DND-41 (cell line): ENCODE data around the gene NDUFA6.
"Not testable (repeated sequence)": the region's sequence is repeated elsewhere in the genome, so short reads cannot be mapped to it uniquely, and the experiment has no call there.

Source experiments
- ATAC-seq: fragments of 200-7000 bp; cut with Tn5 transposase; 3 replicates; pipeline ENCODE4 v1.9.1; 2021; ENCODE audit warnings: low read depth; ENCODE audit not compliant: insufficient read depth
- DNase-seq: peaks from one replicate; pipeline ENCODE4 v3.0.0-alpha.2; 2020
- H2AFZ ChIP-seq: 2 replicates; pipeline ENCODE4 v1.6.0; 2012; ENCODE audit warnings: low read depth, low read length
- H3K27ac ChIP-seq: 2 replicates; pipeline ENCODE4 v1.5.1; 2012; ENCODE audit warnings: low read length, inconsistent platforms
- H3K27me3 ChIP-seq: fragments of 200-600 bp; sonication (generic); 2 replicates; pipeline ENCODE4 v1.6.0; 2012; ENCODE audit warnings: low read length, mild to moderate bottlenecking, inconsistent platforms; ENCODE audit not compliant: insufficient read depth, poor library complexity
- H3K36me3 ChIP-seq: 2 replicates; pipeline ENCODE4 v1.5.1; 2012; ENCODE audit warnings: low read length, inconsistent platforms; ENCODE audit not compliant: insufficient read depth
- H3K4me1 ChIP-seq: 2 replicates; pipeline ENCODE4 v1.5.1; 2012; ENCODE audit warnings: mild to moderate bottlenecking, low read length; ENCODE audit not compliant: insufficient read depth
- H3K4me2 ChIP-seq: 2 replicates; pipeline ENCODE4 v1.6.0; 2012; ENCODE audit warnings: mild to moderate bottlenecking, moderate library complexity, low read length, inconsistent platforms; ENCODE audit not compliant: insufficient read depth
- H3K4me3 ChIP-seq, 2 experiments: fragments of 200-600 bp in 1 of 2; shearing (Covaris generic) in 1 of 2; 2 replicates each; pipeline ENCODE4 v1.5.1; 2012 to 2016; ENCODE audit warnings: inconsistent platforms in 2 of 2, low read length in 2 of 2, mild to moderate bottlenecking in 2 of 2, low read depth in 1 of 2, moderate library complexity in 1 of 2
- H3K79me2 ChIP-seq: 2 replicates; pipeline ENCODE4 v1.6.0; 2012; ENCODE audit warnings: low read length, inconsistent platforms; ENCODE audit not compliant: insufficient read depth
- H3K9ac ChIP-seq: 2 replicates; pipeline ENCODE4 v1.6.0; 2012; ENCODE audit warnings: low read depth, mild to moderate bottlenecking, inconsistent platforms, low read length, moderate library complexity
- H3K9me3 ChIP-seq: 2 replicates; pipeline ENCODE4 v1.5.1; 2012; ENCODE audit warnings: low read length, moderate library complexity, mild to moderate bottlenecking, inconsistent platforms; ENCODE audit not compliant: insufficient read depth, severe bottlenecking
- H4K20me1 ChIP-seq: 2 replicates; pipeline ENCODE4 v1.6.0; 2012; ENCODE audit warnings: low read length; ENCODE audit not compliant: insufficient read depth
- CTCF ChIP-seq: IDR thresholded peaks from 2 replicates; pipeline ENCODE4 v1.5.1; 2012; ENCODE audit warnings: borderline replicate concordance, low read length, moderate library complexity, mild to moderate bottlenecking; ENCODE audit not compliant: poor library complexity, severe bottlenecking; ENCODE audit errors: extremely low read depth
- EZH2 ChIP-seq: IDR thresholded peaks from 3 replicates; pipeline ENCODE4 v1.6.1; 2012; ENCODE audit warnings: borderline replicate concordance, low read depth, mild to moderate bottlenecking, moderate library complexity, low read length, inconsistent platforms; ENCODE audit not compliant: severe bottlenecking

The NDUFA6 gene

GRCh38 chr22:42131562-42131961 lies 41.0 kb upstream of the NDUFA6 start:
- no peak for ATAC-seq
- H3K4me3 ChIP-seq: no peak overlapping the region
- H3K4me1 ChIP-seq: no peaks in the 10 kb centered on the region
- no peaks in the 10 kb centered on the region for H3K79me2 ChIP-seq
- H3K27me3 ChIP-seq: no peaks in the 10 kb centered on the region
- DNase-seq: no peak
- H3K9ac ChIP-seq: no peak overlapping the region
- H3K27ac ChIP-seq: no peak overlapping the region
- H4K20me1 ChIP-seq: no peaks in the 10 kb centered on the region
- no peaks in the 10 kb centered on the region for H3K9me3 ChIP-seq
- TF ChIP-seq CTCF (no peak), EZH2 (no peak)
- H2AFZ ChIP-seq: no peak overlapping the region
- H3K4me2 ChIP-seq: no peak overlapping the region
- H3K36me3 ChIP-seq: no peaks in the 10 kb centered on the region

- ATAC-seq: peak; percentile 15; the same call in 1 of the 3 replicates
- H3K27ac ChIP-seq, H3K27me3 ChIP-seq, DNase-seq, H3K36me3 ChIP-seq, H4K20me1 ChIP-seq, H3K4me3 ChIP-seq, H3K4me1 ChIP-seq, H3K4me2 ChIP-seq, H3K79me2 ChIP-seq, H3K9me3 ChIP-seq, H3K9ac ChIP-seq, H2AFZ ChIP-seq: not testable (repeated sequence)
Measured at GRCh38 chr22:42130639-42131431, 40.3 kb upstream of the NDUFA6 start, which contains the start of gene CYP2D6. CYP2D6 (minus strand) TSS chr22:42130810; CDS start chr22:42130791, 19 bp downstream.

GRCh38 chr22:42130182-42130581 lies 39.6 kb upstream of the NDUFA6 start:
- not testable (repeated sequence) for H3K4me3 ChIP-seq, H4K20me1 ChIP-seq, H3K27me3 ChIP-seq, H3K4me2 ChIP-seq, H3K36me3 ChIP-seq, H2AFZ ChIP-seq, H3K27ac ChIP-seq, H3K4me1 ChIP-seq, H3K79me2 ChIP-seq, DNase-seq, H3K9me3 ChIP-seq, H3K9ac ChIP-seq, ATAC-seq

- not testable (repeated sequence) for DNase-seq, H3K27me3 ChIP-seq, H3K9me3 ChIP-seq, H3K79me2 ChIP-seq, ATAC-seq, H3K4me1 ChIP-seq, H3K4me2 ChIP-seq, H4K20me1 ChIP-seq, H3K4me3 ChIP-seq, H3K9ac ChIP-seq, H3K36me3 ChIP-seq, H2AFZ ChIP-seq, H3K27ac ChIP-seq
Measured at GRCh38 chr22:42128776-42129694, 38.5 kb upstream of the NDUFA6 start.

GRCh38 chr22:42128007-42128406 lies 37.4 kb upstream of the NDUFA6 start:
- not testable (repeated sequence) for H3K27ac ChIP-seq, H3K36me3 ChIP-seq, H3K4me1 ChIP-seq, H3K27me3 ChIP-seq, H3K9ac ChIP-seq, ATAC-seq, H3K4me2 ChIP-seq, H3K4me3 ChIP-seq, H3K79me2 ChIP-seq, H3K9me3 ChIP-seq, H4K20me1 ChIP-seq, H2AFZ ChIP-seq, DNase-seq
